GM21526 (cell line): ENCODE results near the gene RUNX3.

Source experiments
- ATAC-seq: cut with Tn5 transposase; IDR thresholded peaks from one replicate; pipeline ENCODE4 v1.9.1; 2021; ENCODE audit warnings: moderate library complexity; ENCODE audit not compliant: unreplicated experiment, low FRiP score

Gene RUNX3

GRCh38 chr1:24849672-24850295 is 80.3 kb downstream of the RUNX3 start:
- no peak for ATAC-seq
